T-cell (primary cell): ENCODE measurements around the gene ZNF428. TPM values are rescaled to one million over a fixed set of nuclear protein-coding genes. Genes with fewer than 3 reads are reported as not detected.
A peak's percentile ranks its signal among the peaks of the same experiment; 100 is the strongest.

Experiments
- ATAC-seq, 4 experiments: fragments of 200-7000 bp in 3 of 4; fragments of 150-1000 bp in 1 of 4; cut with Tn5 transposase; replicated peaks in 1 of 4; 1 replicate in 3 of 4; 2 replicates in 1 of 4; pipeline ENCODE4 v1.10.0; 2021; ENCODE audit warnings: moderate library complexity in 3 of 4, mild to moderate bottlenecking in 2 of 4, moderate number of reproducible peaks in 1 of 4
- CTCF ChIA-PET, 2 donors: fragments of 300-600 bp; sonication (Branson Sonifier 250); formaldehyde crosslinking; loops; one replicate each; lab custom pipeline; 2022; ENCODE audit warnings: antibody characterized with exemption in 2 of 2; lab: Charles Lee
- POLR2A ChIA-PET, 2 donors: fragments of 300-600 bp; sonication (Branson Sonifier 250); formaldehyde crosslinking; loops; one replicate each; lab custom pipeline; 2022; ENCODE audit warnings: antibody characterized with exemption in 2 of 2; lab: Charles Lee
- DNase-seq, 35 experiments: peaks; one replicate each; pipeline versions ENCODE4 v3.0.0 to v3.0.0-alpha.2; 2013 to 2023
- H3K27ac ChIP-seq: one replicate; pipeline ENCODE4 v1.5.1; 2013; ENCODE audit warnings: low read length
- H3K27me3 ChIP-seq, 2 experiments: replicated peaks in 1 of 2; 1 replicate in 1 of 2; 2 replicates in 1 of 2; pipeline versions ENCODE4 v1.6.1 to v1.7.0; 2013; ENCODE audit warnings: low read length in 1 of 2, mixed read lengths in 1 of 2; ENCODE audit not compliant: control insufficient read depth in 2 of 2, insufficient read depth in 2 of 2; ENCODE audit errors: extremely low read depth in 1 of 2
- H3K36me3 ChIP-seq, 2 donors: 1 replicate in 1 of 2; 2 replicates in 1 of 2; pipeline versions ENCODE4 v1.6.1 to v1.7.0; 2013; ENCODE audit warnings: low read length in 1 of 2; ENCODE audit not compliant: control insufficient read depth in 2 of 2, insufficient read depth in 1 of 2; ENCODE audit errors: extremely low read depth in 1 of 2
- H3K4me1 ChIP-seq, 2 experiments: 1 replicate in 1 of 2; 2 replicates in 1 of 2; pipeline versions ENCODE4 v1.6.1 to v1.7.0; 2013; ENCODE audit warnings: low read length in 2 of 2, mixed read lengths in 1 of 2; ENCODE audit not compliant: insufficient read depth in 2 of 2, control insufficient read depth in 1 of 2; ENCODE audit errors: extremely low read depth in 1 of 2
- H3K4me3 ChIP-seq, 2 donors: 1 replicate in 1 of 2; 2 replicates in 1 of 2; pipeline versions ENCODE4 v1.5.1 to v1.7.0; 2013; ENCODE audit warnings: mild to moderate bottlenecking in 2 of 2, low read length in 1 of 2, moderate library complexity in 1 of 2; ENCODE audit not compliant: control insufficient read depth in 1 of 2; ENCODE audit errors: extremely low read depth in 1 of 2
- H3K9me3 ChIP-seq: 2 replicates; pipeline ENCODE4 v1.7.0; 2013
- H3K27ac Mint-ChIP-seq, 2 donors: one replicate each; pipeline ENCODE4 v1.8.0; 2020 to 2021; ENCODE audit warnings: mild to moderate bottlenecking in 2 of 2, mixed read lengths in 2 of 2
- H3K27me3 Mint-ChIP-seq, 2 donors: one replicate each; pipeline ENCODE4 v1.8.0; 2021 to 2022; ENCODE audit warnings: mixed read lengths in 2 of 2
- H3K36me3 Mint-ChIP-seq: one replicate; pipeline ENCODE4 v1.8.0; 2021; ENCODE audit warnings: mixed read lengths
- H3K4me1 Mint-ChIP-seq, 3 donors: one replicate each; pipeline ENCODE4 v1.8.0; 2020 to 2022; ENCODE audit warnings: mixed read lengths in 3 of 3, mild to moderate bottlenecking in 1 of 3
- H3K4me3 Mint-ChIP-seq, 3 donors: one replicate each; pipeline ENCODE4 v1.8.0; 2020 to 2022; ENCODE audit warnings: mild to moderate bottlenecking in 3 of 3, mixed read lengths in 3 of 3, moderate library complexity in 3 of 3
- H3K9me3 Mint-ChIP-seq, 3 donors: one replicate each; pipeline ENCODE4 v1.8.0; 2020 to 2022; ENCODE audit warnings: mixed read lengths in 3 of 3
- WGBS: methylation state at CpG from one replicate; pipeline ENCODE4 v1.1.5; 2013; ENCODE audit warnings: missing lambda C conversion rate; ENCODE audit not compliant: insufficient coverage; 5-methylcytosine and 5-hydroxymethylcytosine counted together
- total RNA-seq, 35 experiments: library from RNA in 6 of 35; stranded (reverse) in 6 of 35; fragments of 120-200 nt in 1 of 35; gene quantifications; one replicate each; pipeline versions ENCODE4 v1.2.1 to v1.2.4 and lab custom pipeline; 2013 to 2026

The ZNF428 gene
- total RNA-seq, 5 donors from 2014 or later (not counting 1 experiment from before 2014, with no cell fraction given) = 28.9 to 35.2 (median 34.5) TPM

DNA sequence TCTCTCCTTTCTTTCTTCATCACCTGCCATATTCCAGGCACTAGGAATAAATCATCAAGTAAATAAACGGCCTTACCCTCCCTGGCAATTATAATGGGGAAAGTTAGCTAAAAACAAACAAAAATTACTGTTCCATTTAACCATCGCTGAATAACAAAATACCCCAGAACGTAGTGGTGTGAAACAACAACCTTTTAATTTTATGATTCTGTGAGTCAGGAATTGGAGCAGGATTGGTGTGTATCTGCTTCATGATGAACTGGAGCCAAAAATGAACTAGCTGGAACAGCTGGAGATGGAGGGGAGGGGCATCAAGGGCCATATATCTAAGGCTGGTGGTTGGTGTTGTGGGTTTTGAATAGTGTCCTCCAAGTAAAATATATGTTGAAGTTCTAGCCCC, 23.9 kb upstream of the ZNF428 start:
- no peak overlapping the region for H3K4me3 Mint-ChIP-seq
- ChIA-PET CTCF (interaction anchor here in 1 of 2 donors (1.2 kb wide), 1 partner anchor 25 kb away, joined by 3 read pairs; no protein-coding TSS in a partner anchor), POLR2A (interaction anchor here in 1 of 2 donors (0.7 kb wide), 1 partner anchor 1913 kb away, joined by 7 read pairs; no protein-coding TSS in a partner anchor)
- H3K27ac Mint-ChIP-seq = no peak overlapping the region
- no peak for ATAC-seq
- no peak for DNase-seq
- H3K27ac ChIP-seq = no peak overlapping the region
- peaks cover 16% of the 10 kb centered on the region for H3K36me3 Mint-ChIP-seq
- peaks cover 9 to 22% (median 9%) of the 10 kb centered on the region in 3 donors for H3K4me1 Mint-ChIP-seq
- H3K9me3 ChIP-seq = no peaks in the 10 kb centered on the region
- WGBS = no CpG with 5 or more reads among the region's 3 CpGs
- no peaks in the 10 kb centered on the region for H3K36me3 ChIP-seq
- no peak overlapping the region for H3K4me3 ChIP-seq
- H3K27me3 ChIP-seq = peaks cover 4 to 27% of the 10 kb centered on the region in 2 experiments
- peaks cover 13 to 18% of the 10 kb centered on the region in 2 donors for H3K27me3 Mint-ChIP-seq
- peaks cover 9 to 15% of the 10 kb centered on the region in 2 experiments for H3K4me1 ChIP-seq
- H3K9me3 Mint-ChIP-seq = peaks cover 3 to 4% (median 4%) of the 10 kb centered on the region in 3 donors

DNA sequence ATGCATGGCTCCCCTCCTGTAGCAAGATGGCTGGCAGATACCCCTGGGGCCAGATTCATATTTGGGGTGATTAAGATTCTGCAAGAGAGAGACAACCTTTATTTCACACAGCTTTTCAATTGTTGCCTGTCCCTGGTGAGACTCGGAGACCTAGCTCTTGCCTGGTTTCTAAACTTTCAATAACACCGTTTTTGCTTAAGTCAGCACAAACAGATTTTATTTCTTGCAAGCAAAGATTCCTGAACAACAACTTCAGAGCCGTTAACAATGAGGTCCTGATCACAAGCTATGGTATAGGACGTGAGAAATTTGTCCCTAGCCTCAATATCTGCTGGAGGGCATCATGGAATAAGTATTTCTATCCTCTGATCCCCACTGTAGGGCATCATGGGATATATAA, 23.1 kb upstream of the ZNF428 start:
- Mint-ChIP-seq H3K4me3 (no peak overlapping the region), H3K4me1 (peaks cover 9 to 22% (median 9%) of the 10 kb centered on the region in 3 donors), H3K36me3 (peaks cover 11% of the 10 kb centered on the region), H3K27me3 (peaks cover 13 to 24% of the 10 kb centered on the region in 2 donors), H3K9me3 (peaks cover 3 to 4% (median 4%) of the 10 kb centered on the region in 3 donors), H3K27ac (no peak overlapping the region)
- peaks cover 9 to 15% of the 10 kb centered on the region in 2 experiments for H3K4me1 ChIP-seq
- H3K4me3 ChIP-seq = no peak overlapping the region
- H3K27me3 ChIP-seq = peaks cover 6 to 32% of the 10 kb centered on the region in 2 experiments
- H3K36me3 ChIP-seq = no peaks in the 10 kb centered on the region
- ATAC-seq (no peak), DNase-seq (no peak)
- H3K9me3 ChIP-seq = no peaks in the 10 kb centered on the region
- WGBS = 70% methylated on average over 2 of the region's 4 CpGs
- ChIA-PET CTCF (interaction anchor here (0.6 to 1.2 kb wide), 2 partner anchors 26 to 83 kb away, joined by 3 read pairs; no protein-coding TSS in a partner anchor), POLR2A (no interaction called here)
- no peak overlapping the region for H3K27ac ChIP-seq

DNA sequence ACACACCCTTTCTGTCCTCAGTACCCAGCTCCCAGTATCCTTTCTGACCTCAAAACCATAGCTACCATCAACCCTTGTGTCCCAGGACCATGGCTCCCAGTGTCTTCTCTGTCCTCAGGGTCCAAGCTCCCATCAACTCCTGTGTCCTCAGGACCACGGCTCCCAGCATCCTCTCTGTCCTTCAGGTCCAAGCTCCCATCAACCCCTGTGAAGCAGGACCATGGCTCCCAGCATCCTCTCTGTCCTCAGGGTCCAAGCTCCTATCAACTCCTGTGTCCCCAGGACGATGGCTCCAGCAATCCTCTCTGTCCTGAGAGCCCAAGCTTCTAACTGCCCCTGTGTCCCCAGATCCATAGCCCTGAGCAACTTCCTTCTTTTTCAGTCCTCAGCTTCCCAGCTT, 21.9 kb upstream of the ZNF428 start:
- peaks cover 9 to 15% of the 10 kb centered on the region in 2 experiments for H3K4me1 ChIP-seq
- H3K27ac ChIP-seq = no peak overlapping the region
- peaks cover 18 to 32% of the 10 kb centered on the region in 2 donors for H3K27me3 Mint-ChIP-seq
- H3K9me3 Mint-ChIP-seq = peaks cover 1 to 2% (median 2%) of the 10 kb centered on the region in 3 donors
- H3K4me3 ChIP-seq = no peak overlapping the region
- H3K9me3 ChIP-seq = no peaks in the 10 kb centered on the region
- POLR2A ChIA-PET = no interaction called here
- no peaks in the 10 kb centered on the region for H3K36me3 ChIP-seq
- ATAC-seq (no peak), DNase-seq (no peak)
- H3K4me1 Mint-ChIP-seq = peaks cover 9 to 22% (median 9%) of the 10 kb centered on the region in 3 donors
- peak overlapping the region in 1 of 2 donors; percentile 53 for H3K27ac Mint-ChIP-seq
- WGBS = 53% methylated on average over 2 of the region's 2 CpGs
- H3K36me3 Mint-ChIP-seq = peaks cover 4% of the 10 kb centered on the region
- peak overlapping the region; percentile 63 to 79 (median 64) for H3K4me3 Mint-ChIP-seq
- CTCF ChIA-PET = no interaction called here
- peaks cover 6 to 43% of the 10 kb centered on the region in 2 experiments for H3K27me3 ChIP-seq

DNA sequence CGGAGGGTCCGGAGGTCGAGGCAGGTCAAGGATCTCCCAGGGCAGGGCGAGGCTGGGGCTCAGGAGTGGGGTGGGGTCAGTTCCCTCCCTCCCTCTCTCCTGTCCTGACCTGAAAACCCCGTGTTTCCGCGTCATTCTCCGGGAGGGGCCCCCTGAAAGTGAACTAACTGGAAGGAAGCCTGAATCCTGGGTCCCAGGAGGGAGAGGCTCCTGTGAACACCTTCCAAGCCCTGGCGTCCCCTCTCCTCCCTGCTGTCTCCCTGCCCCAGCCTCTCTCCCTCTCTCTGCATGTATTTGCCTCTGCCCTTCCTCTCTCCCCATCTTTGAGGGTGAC, 21.0 kb upstream of the ZNF428 start:
- H3K4me3 ChIP-seq = peak overlapping the region; percentile 54
- no peak overlapping the region for H3K27ac Mint-ChIP-seq

DNA sequence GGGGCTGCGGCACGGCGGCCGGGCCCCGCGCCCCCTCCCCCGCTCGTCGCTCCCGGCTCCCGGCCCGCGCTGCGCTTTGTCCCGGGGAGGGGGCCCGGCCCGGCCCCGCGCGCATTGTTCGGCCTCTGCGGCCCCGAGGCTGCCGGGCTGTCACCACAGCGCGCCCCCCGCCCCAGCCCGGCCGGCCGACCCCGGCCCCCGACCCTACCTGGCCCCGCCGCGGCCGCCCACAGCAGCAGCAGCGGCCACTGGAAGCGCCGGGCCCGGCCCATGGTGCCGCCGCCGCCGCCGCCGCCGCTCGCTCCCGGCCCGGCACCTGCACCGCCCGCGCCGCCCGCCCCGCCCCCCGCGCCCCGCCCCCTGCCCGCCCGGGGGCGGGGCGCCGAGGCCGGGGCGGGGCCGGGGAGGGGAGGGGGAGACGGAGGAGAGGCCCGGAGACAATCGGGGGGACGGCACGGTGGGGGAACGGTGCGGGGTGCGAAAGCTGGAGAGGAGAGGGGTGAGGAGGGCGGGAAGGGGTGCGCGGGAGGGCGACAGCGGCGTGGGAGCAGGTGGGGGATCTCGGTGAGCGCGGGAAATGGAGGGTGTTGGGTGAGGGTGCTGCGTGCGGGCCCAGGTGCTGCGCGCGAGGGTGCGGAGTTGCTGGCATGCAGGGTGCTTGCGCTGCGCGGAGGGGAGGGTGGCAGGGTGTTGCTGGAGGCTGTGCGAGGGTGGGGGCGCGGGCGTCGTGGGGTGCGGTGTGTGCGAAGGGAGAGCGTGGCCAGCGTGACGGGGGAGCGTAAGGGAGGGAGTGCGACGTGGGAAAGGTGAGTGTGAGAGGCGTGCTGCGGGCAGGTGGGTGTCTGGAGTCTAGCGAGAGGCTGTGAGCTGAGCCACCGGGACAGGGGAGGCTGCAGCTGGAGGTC, 20.3 kb upstream of the ZNF428 start, which contains the start of gene CADM4:
CADM4 (minus strand) TSS at position 332 of the 905 bp plus-strand sequence; CDS start at position 272, 60 bp downstream.
- H3K4me3 Mint-ChIP-seq = peak within 1 kb of the TSS; percentile 76 to 89 (median 80)
- peak within 1 kb of the TSS; percentile 54 for H3K4me3 ChIP-seq
- DNase-seq = peak; percentile 20 to 69 (median 45)
- H3K9me3 ChIP-seq = no peaks in the 10 kb centered on the region
- CTCF ChIA-PET = interaction anchor here in 1 of 2 donors (0.5 kb wide), 2 partner anchors 22 to 207 kb away, joined by 4 to 5 read pairs; no protein-coding TSS in a partner anchor
- H3K27ac ChIP-seq = no peak within 1 kb of the TSS
- no peaks in the 10 kb centered on the region for H3K9me3 Mint-ChIP-seq
- peaks cover 18 to 36% of the 10 kb centered on the region in 2 donors for H3K27me3 Mint-ChIP-seq
- H3K36me3 Mint-ChIP-seq = no peaks in the 10 kb centered on the region
- peaks cover 9 to 22% (median 9%) of the 10 kb centered on the region in 3 donors for H3K4me1 Mint-ChIP-seq
- H3K4me1 ChIP-seq = peaks cover 9 to 18% of the 10 kb centered on the region in 2 experiments
- no peaks in the 10 kb centered on the region for H3K36me3 ChIP-seq
- H3K27me3 ChIP-seq = peaks cover 6 to 59% of the 10 kb centered on the region in 2 experiments
- no peak within 1 kb of the TSS for H3K27ac Mint-ChIP-seq
- POLR2A ChIA-PET = interaction anchor here in 1 of 2 donors (0.6 kb wide), 1 partner anchor 140 kb away, joined by 3 read pairs; no protein-coding TSS in a partner anchor
- WGBS = 3% methylated on average over 99 of the region's 110 CpGs
- ATAC-seq = peak; percentile 86 to 92 (median 87)

More for the DNA sequence above, 21.0 kb upstream of the ZNF428 start:
- Mint-ChIP-seq H3K36me3 (no peaks in the 10 kb centered on the region), H3K4me3 (peak overlapping the region; percentile 76 to 79 (median 76)), H3K27me3 (peaks cover 18 to 36% of the 10 kb centered on the region in 2 donors), H3K9me3 (no peaks in the 10 kb centered on the region), H3K4me1 (peaks cover 9 to 22% (median 9%) of the 10 kb centered on the region in 3 donors)
- ATAC-seq = no peak
- WGBS = 40% methylated on average over 1 of the region's 9 CpGs
- Histone ChIP-seq H3K36me3 (no peaks in the 10 kb centered on the region), H3K4me1 (peaks cover 9 to 15% of the 10 kb centered on the region in 2 experiments), H3K9me3 (no peaks in the 10 kb centered on the region), H3K27ac (no peak overlapping the region), H3K27me3 (peaks cover 6 to 52% of the 10 kb centered on the region in 2 experiments)
- no peak for DNase-seq
- ChIA-PET POLR2A (no interaction called here), CTCF (interaction anchor here in 1 of 2 donors (0.5 kb wide), 2 partner anchors 22 to 208 kb away, joined by 4 to 5 read pairs; no protein-coding TSS in a partner anchor)

DNA sequence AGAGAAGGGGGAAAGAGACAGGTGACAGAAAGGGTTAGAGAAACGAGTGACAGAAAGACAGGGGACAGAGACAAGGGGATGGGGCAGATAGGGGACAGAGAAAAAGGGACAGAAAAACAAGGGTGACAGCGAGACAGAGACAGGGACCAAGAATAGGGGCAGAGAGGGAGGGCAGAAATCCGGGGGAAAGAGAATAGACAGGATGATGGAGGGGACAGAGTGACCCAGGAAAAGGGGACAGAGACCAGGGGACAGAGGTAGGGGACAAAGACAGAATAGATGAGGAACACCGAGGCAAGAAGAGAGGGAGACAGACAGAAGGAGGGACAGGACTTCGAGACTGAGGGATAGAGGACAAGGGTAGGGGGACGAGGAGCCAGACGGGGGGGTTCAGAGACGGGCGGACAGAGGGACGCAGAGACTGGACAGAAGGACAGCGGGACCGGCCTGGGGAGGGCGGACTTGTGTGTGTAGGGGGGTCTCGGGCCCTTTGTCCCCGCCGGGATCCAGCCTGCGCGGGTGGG, 19.6 kb upstream of the ZNF428 start:
- H3K4me3 Mint-ChIP-seq = peak overlapping the region; percentile 70 to 89 (median 80)
- peaks cover 6 to 65% of the 10 kb centered on the region in 2 experiments for H3K27me3 ChIP-seq
- H3K4me3 ChIP-seq = peak overlapping the region; percentile 1 to 12
- H3K9me3 Mint-ChIP-seq = no peaks in the 10 kb centered on the region
- ChIA-PET POLR2A (interaction anchor here in 1 of 2 donors (0.6 kb wide), 1 partner anchor 139 kb away, joined by 3 read pairs; no protein-coding TSS in a partner anchor), CTCF (no interaction called here)
- DNase-seq (no peak), ATAC-seq (no peak)
- peaks cover 9 to 22% (median 9%) of the 10 kb centered on the region in 3 donors for H3K4me1 Mint-ChIP-seq
- H3K4me1 ChIP-seq = peaks cover 9 to 20% of the 10 kb centered on the region in 2 experiments
- no peaks in the 10 kb centered on the region for H3K36me3 Mint-ChIP-seq
- no peaks in the 10 kb centered on the region for H3K36me3 ChIP-seq
- WGBS = 28% methylated on average over 18 of the region's 18 CpGs
- H3K27ac ChIP-seq = no peak overlapping the region
- H3K27ac Mint-ChIP-seq = no peak overlapping the region
- H3K9me3 ChIP-seq = no peaks in the 10 kb centered on the region
- H3K27me3 Mint-ChIP-seq = peaks cover 18 to 36% of the 10 kb centered on the region in 2 donors
